Astrocyte (in vitro differentiated cells and primary cell): ENCODE measurements around the gene RNASE13.
A peak's percentile ranks its signal among the peaks of the same experiment; 100 is the strongest.

Experiments
- CTCF ChIP-seq: IDR thresholded peaks from 2 replicates; pipeline ENCODE4 v1.5.1; 2011; ENCODE audit warnings: low read depth, mild to moderate bottlenecking, inconsistent platforms, low read length, moderate library complexity; ENCODE audit not compliant: insufficient read depth
- EZH2 ChIP-seq: IDR thresholded peaks from 2 replicates; pipeline ENCODE4 v1.6.1; 2012; ENCODE audit warnings: mild to moderate bottlenecking, low read length, inconsistent platforms; ENCODE audit not compliant: insufficient read depth

GRCh38 chr14:21014761-21015190, 19.8 kb downstream of the RNASE13 start:
- TF ChIP-seq CTCF (peak; percentile 89), EZH2 (no peak)
